Fibroblast of lung (primary cell): ENCODE data around the gene IRF2BPL. TPM values are rescaled to one million over a fixed set of nuclear protein-coding genes. Genes with fewer than 3 reads are reported as not detected.
A peak's percentile ranks its signal among the peaks of the same experiment; 100 is the strongest.

Experiments
- DNase-seq, 2 donors: peaks; one replicate each; pipeline versions ENCODE4 v3.0.0 to v3.0.0-alpha.2; 2010; ENCODE audit warnings: low read depth in 2 of 2
- H2AFZ ChIP-seq: 2 replicates; pipeline ENCODE4 v1.5.1; 2012; ENCODE audit warnings: low read length, control low read depth, inconsistent platforms
- H3K27ac ChIP-seq: 2 replicates; pipeline ENCODE4 v1.5.1; 2011; ENCODE audit warnings: low read length, control low read depth; ENCODE audit not compliant: insufficient read depth
- H3K27me3 ChIP-seq: 2 replicates; pipeline ENCODE4 v1.5.1; 2011; ENCODE audit warnings: mild to moderate bottlenecking, low read length; ENCODE audit not compliant: control insufficient read depth, insufficient read depth
- H3K36me3 ChIP-seq: 2 replicates; pipeline ENCODE4 v1.5.1; 2011; ENCODE audit warnings: low read length; ENCODE audit not compliant: control insufficient read depth, insufficient read depth
- H3K4me1 ChIP-seq: 2 replicates; pipeline ENCODE4 v1.5.1; 2011; ENCODE audit warnings: low read length; ENCODE audit not compliant: control insufficient read depth, insufficient read depth; ENCODE audit errors: extremely low read depth
- H3K4me2 ChIP-seq: 2 replicates; pipeline ENCODE4 v1.5.1; 2011; ENCODE audit warnings: low read length, control low read depth; ENCODE audit not compliant: insufficient read depth; ENCODE audit errors: extremely low read depth
- H3K4me3 ChIP-seq, 4 experiments: fragments of 200-600 bp in 1 of 4; sonication (generic) in 1 of 4; replicated peaks in 1 of 4; 2 replicates each; pipeline ENCODE4 v1.5.1; 2011 to 2016; ENCODE audit warnings: low read length in 4 of 4, low read depth in 3 of 4, mild to moderate bottlenecking in 3 of 4, control low read depth in 2 of 4, inconsistent platforms in 1 of 4, mixed read lengths in 1 of 4; ENCODE audit not compliant: insufficient read depth in 1 of 4; ENCODE audit errors: control extremely low read depth in 1 of 4
- H3K79me2 ChIP-seq: 2 replicates; pipeline ENCODE4 v1.5.1; 2012; ENCODE audit warnings: mild to moderate bottlenecking, low read length, inconsistent platforms; ENCODE audit not compliant: control insufficient read depth, insufficient read depth
- H3K9ac ChIP-seq: 2 replicates; pipeline ENCODE4 v1.5.1; 2011; ENCODE audit warnings: mild to moderate bottlenecking, low read length, control low read depth; ENCODE audit not compliant: insufficient read depth
- H3K9me3 ChIP-seq: 2 replicates; pipeline ENCODE4 v1.5.1; 2012; ENCODE audit warnings: low read depth, low read length; ENCODE audit not compliant: control insufficient read depth, insufficient read depth
- H4K20me1 ChIP-seq: 2 replicates; pipeline ENCODE4 v1.5.1; 2011; ENCODE audit warnings: low read length; ENCODE audit not compliant: control insufficient read depth, insufficient read depth; ENCODE audit errors: extremely low read depth
- EZH2 ChIP-seq: IDR thresholded peaks from 2 replicates; pipeline ENCODE4 v1.5.1; 2012; ENCODE audit warnings: low read length, control low read depth, mild to moderate bottlenecking; ENCODE audit errors: missing control alignments
- polyA plus RNA-seq, 2 donors: library from polyadenylated mRNA; depleted of rRNA in 1 of 2; stranded (reverse) in 1 of 2; unstranded in 1 of 2; fragments of >200 nt; gene quantifications; 2 replicates each; pipeline ENCODE4 v1.2.1, GENCODE V29; 2011 to 2012; ENCODE audit warnings: missing spikeins in 1 of 2
- total RNA-seq: library from RNA; depleted of rRNA; stranded (reverse); fragments of >200 nt; gene quantifications from 2 replicates; pipeline ENCODE4 v1.2.1, GENCODE V29; 2014
- TF ChIP-seq, protein P1 (sequence below), 2 donors: IDR thresholded peaks in 1 of 2; conservative IDR thresholded peaks in 1 of 2; 1 replicate in 1 of 2; 2 replicates in 1 of 2; pipeline ENCODE4 v1.5.1; 2011 to 2012; ENCODE audit warnings: low read length in 2 of 2, control low read depth in 1 of 2, inconsistent platforms in 1 of 2, low read depth in 1 of 2, mild to moderate bottlenecking in 1 of 2

IRF2BPL gene
- total and polyA plus RNA-seq, 2 donors (not counting 1 experiment from before 2014, with no cell fraction given): 9.8 to 45.9 TPM

DNA sequence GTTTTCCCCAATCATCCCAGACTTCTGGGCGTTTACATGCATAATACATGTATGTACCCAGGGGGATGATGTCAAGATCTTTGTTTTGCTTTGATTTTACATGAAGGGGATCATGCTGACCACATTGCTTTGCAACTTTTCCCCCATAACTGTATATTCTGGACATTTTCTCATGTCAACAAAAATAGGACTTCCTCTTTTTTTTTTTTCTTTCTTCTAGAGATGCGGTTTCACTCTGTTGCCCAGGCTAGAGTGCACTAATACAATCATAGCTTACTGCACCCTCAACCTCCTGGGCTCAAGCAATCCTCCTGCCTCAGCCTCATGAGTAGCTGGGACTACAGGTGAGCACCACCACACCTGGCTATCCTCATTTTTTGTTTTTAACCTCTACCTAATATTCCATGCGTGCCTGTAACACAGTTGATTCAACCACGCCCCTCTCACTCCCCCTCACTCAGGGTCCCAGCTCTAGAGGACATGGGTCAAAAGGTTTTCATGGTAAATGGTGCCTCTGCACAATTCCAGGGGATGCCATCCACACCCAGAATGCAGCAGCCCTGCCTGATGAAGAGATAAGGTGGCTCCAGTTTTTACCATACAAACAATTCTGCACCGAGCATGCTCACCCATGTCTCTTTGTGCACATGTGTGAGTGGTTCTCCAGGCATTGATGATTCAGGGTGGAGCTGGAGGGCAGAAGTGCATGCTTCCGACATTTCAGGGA, 37.5 kb upstream of the IRF2BPL start:
- TF ChIP-seq, protein P1, sequence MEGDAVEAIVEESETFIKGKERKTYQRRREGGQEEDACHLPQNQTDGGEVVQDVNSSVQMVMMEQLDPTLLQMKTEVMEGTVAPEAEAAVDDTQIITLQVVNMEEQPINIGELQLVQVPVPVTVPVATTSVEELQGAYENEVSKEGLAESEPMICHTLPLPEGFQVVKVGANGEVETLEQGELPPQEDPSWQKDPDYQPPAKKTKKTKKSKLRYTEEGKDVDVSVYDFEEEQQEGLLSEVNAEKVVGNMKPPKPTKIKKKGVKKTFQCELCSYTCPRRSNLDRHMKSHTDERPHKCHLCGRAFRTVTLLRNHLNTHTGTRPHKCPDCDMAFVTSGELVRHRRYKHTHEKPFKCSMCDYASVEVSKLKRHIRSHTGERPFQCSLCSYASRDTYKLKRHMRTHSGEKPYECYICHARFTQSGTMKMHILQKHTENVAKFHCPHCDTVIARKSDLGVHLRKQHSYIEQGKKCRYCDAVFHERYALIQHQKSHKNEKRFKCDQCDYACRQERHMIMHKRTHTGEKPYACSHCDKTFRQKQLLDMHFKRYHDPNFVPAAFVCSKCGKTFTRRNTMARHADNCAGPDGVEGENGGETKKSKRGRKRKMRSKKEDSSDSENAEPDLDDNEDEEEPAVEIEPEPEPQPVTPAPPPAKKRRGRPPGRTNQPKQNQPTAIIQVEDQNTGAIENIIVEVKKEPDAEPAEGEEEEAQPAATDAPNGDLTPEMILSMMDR (conservative IDR thresholded peaks at IDR 0.05 in 1 of 2, IDR thresholded peaks at IDR 0.05 in 1 of 2; ENCODE audit: low read depth in 1 of 2, low read length in 2 of 2): no peak
- no peak for TF ChIP-seq EZH2
- no peaks in the 10 kb centered on the region for H3K4me1 ChIP-seq

DNA sequence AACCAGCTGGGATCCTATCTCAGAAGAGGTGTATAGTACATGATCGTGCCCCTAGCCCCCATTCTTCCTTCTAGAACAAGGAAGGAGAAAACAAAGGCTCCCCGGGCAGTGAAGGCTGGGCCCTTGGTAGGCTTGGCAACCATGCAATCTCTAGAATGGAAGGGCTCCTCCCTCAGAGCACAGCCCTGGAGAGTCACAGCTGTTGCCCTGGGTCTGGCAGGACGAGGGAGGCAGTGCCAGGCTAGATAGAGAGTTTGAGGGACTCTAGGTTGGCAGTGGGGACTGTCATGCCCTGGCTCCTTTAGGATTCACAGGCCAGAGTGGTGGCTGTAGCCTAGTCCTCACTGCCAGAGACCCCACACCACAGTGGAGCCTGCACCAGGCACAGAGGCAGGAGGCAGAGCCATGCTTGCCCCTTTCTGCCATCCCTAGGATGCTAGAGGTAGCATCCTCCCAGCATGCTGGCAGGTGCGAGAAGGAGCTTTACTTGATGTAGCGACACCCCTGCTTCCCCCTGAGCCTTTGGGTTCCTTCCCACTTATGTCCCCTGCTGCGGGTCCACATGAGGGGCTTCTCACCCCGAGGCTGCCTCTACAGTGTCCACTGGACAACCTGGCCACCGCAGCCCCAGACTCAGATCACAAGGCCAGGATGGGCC, 36.1 kb upstream of the IRF2BPL start:
- no peak overlapping the region for H3K27ac ChIP-seq
- no peak for TF ChIP-seq EZH2
- TF ChIP-seq, protein P1 (conservative IDR thresholded peaks at IDR 0.05 in 1 of 2, IDR thresholded peaks at IDR 0.05 in 1 of 2; ENCODE audit: low read depth in 1 of 2, low read length in 2 of 2): no peak
- H3K9ac ChIP-seq: no peak overlapping the region
- no peaks in the 10 kb centered on the region for H3K36me3 ChIP-seq
- no peak overlapping the region for H3K4me3 ChIP-seq
- H3K4me1 ChIP-seq: peaks cover 2% of the 10 kb centered on the region
- no peaks in the 10 kb centered on the region for H3K79me2 ChIP-seq
- no peak overlapping the region for H2AFZ ChIP-seq
- DNase-seq: no peak
- no peak overlapping the region for H3K4me2 ChIP-seq
- H3K27me3 ChIP-seq: no peaks in the 10 kb centered on the region
- no peaks in the 10 kb centered on the region for H3K9me3 ChIP-seq
- H4K20me1 ChIP-seq: no peaks in the 10 kb centered on the region

More for the DNA sequence above, 37.5 kb upstream of the IRF2BPL start:
- H3K9ac ChIP-seq: no peak overlapping the region
- no peak overlapping the region for H2AFZ ChIP-seq
- H3K36me3 ChIP-seq: no peaks in the 10 kb centered on the region
- no peaks in the 10 kb centered on the region for H4K20me1 ChIP-seq
- no peak overlapping the region for H3K27ac ChIP-seq
- no peak overlapping the region for H3K4me2 ChIP-seq
- no peaks in the 10 kb centered on the region for H3K79me2 ChIP-seq
- H3K9me3 ChIP-seq: no peaks in the 10 kb centered on the region
- H3K4me3 ChIP-seq: no peak overlapping the region
- DNase-seq: no peak
- H3K27me3 ChIP-seq: no peaks in the 10 kb centered on the region

DNA sequence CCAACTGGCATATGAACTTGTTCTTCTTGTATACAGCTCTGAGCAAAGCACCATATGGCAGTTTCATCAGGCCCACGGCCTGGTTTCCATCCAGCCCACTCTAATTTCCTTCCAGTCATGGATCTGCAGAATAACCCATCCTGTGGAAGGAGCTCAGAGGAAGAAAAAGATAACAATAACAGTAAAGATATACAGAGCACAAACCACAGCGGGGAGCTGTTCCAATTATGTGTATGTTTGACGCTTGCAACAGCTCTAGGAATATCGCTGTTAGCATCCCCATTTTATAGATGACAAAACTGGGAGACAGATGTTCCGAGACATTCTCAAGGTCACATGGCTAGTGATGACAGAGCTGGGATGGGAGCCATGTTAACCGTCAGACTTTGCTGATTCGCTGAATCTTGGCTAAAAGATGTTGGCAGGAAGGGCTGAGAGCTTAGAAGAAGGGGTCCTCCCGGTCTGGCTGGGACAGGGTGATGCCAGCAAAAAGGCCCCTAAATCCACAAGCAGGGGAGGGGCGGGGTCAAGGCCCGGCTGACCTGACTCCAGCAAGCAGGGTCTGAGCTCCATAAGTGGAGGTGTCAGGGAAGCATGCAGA, 35.2 kb upstream of the IRF2BPL start:
- Histone ChIP-seq H3K79me2 (no peaks in the 10 kb centered on the region), H4K20me1 (no peaks in the 10 kb centered on the region), H3K27ac (no peak overlapping the region), H3K27me3 (no peaks in the 10 kb centered on the region), H2AFZ (no peak overlapping the region), H3K36me3 (no peaks in the 10 kb centered on the region), H3K4me1 (peaks cover 6% of the 10 kb centered on the region), H3K9me3 (no peaks in the 10 kb centered on the region), H3K4me2 (peak overlapping the region; percentile 23), H3K4me3 (no peak overlapping the region), H3K9ac (no peak overlapping the region)
- TF ChIP-seq, protein P1 (conservative IDR thresholded peaks at IDR 0.05 in 1 of 2, IDR thresholded peaks at IDR 0.05 in 1 of 2; ENCODE audit: low read depth in 1 of 2, low read length in 2 of 2): no peak
- no peak for TF ChIP-seq EZH2
- peak in 1 of 2 donors; percentile 71 for DNase-seq
